ENCODE measurements around the gene CWC27. TPM values are rescaled to one million over a fixed set of nuclear protein-coding genes. Genes with fewer than 3 reads are reported as not detected.

The CWC27 gene
- polyA plus RNA-seq, 2 of the 4 experiments (the other 2 are of a cell fraction): 24.1 to 48.5 TPM

DNA sequence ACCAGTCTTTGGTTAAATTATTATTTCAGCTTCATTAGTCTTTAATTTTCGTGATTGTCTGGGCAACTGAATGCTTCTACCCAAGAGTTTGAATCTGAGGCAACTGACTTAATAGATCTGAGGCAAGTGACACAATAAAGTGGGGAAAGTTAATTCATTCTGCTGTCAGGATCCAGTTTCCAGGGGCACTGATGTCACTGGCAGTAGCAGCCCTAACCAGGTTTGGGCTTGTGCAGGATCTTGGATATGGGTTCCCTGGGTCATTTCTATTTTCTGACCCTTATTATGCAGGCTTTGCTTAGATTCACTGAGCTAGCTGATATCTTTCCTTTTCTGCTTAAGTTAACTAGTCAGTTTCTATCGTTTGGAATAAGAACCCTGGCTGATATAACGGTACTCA lies 9.8 kb upstream of the CWC27 start:
- POLR2A ChIA-PET: no interaction called here
- no peak for FAIRE-seq
- Histone ChIP-seq H3K4me2 (no peak overlapping the region), H3K27ac (no peak overlapping the region), H3K9me3 (no peaks in the 10 kb centered on the region), H3K4me3 (no peak overlapping the region), H3K4me1 (no peaks in the 10 kb centered on the region)
- no peak for ATAC-seq
- 81% methylated on average over 3 of the region's 3 CpGs for WGBS (ENCODE audit: missing lambda C conversion rate)
- TF ChIP-seq POLR2AphosphoS2 (conservative IDR thresholded peaks at IDR 0.05; ENCODE audit: low read length) (no peak), ZNF302 (CRISPR knock-in tag; IDR thresholded peaks at IDR 0.05) (no peak), EP300 (IDR thresholded peaks at IDR 0.05) (no peak), ZSCAN20 (CRISPR knock-in tag; IDR thresholded peaks at IDR 0.05) (no peak), REST (IDR thresholded peaks at IDR 0.05) (no peak), HEYL (CRISPR knock-in tag; IDR thresholded peaks at IDR 0.05) (no peak), EHF (CRISPR knock-in tag; IDR thresholded peaks at IDR 0.05) (no peak), CBX8 (IDR thresholded peaks at IDR 0.05) (no peak), CHD4 (IDR thresholded peaks at IDR 0.05; ENCODE audit: borderline replicate concordance) (no peak), EHMT2 (IDR thresholded peaks at IDR 0.05; ENCODE audit: low read depth) (no peak), KDM1A (IDR thresholded peaks at IDR 0.05; ENCODE audit: low read depth) (no peak), ESRRA (IDR thresholded peaks at IDR 0.05; ENCODE audit: borderline replicate concordance, low read length) (no peak)
- CTCF ChIA-PET: interaction anchor here (1.3 kb wide), 1 partner anchor 12 kb away, joined by 3 read pairs; no protein-coding TSS in a partner anchor
- no peak for DNase-seq (ENCODE audit: low read depth in 1 of 2, low spot score in 1 of 2)

DNA sequence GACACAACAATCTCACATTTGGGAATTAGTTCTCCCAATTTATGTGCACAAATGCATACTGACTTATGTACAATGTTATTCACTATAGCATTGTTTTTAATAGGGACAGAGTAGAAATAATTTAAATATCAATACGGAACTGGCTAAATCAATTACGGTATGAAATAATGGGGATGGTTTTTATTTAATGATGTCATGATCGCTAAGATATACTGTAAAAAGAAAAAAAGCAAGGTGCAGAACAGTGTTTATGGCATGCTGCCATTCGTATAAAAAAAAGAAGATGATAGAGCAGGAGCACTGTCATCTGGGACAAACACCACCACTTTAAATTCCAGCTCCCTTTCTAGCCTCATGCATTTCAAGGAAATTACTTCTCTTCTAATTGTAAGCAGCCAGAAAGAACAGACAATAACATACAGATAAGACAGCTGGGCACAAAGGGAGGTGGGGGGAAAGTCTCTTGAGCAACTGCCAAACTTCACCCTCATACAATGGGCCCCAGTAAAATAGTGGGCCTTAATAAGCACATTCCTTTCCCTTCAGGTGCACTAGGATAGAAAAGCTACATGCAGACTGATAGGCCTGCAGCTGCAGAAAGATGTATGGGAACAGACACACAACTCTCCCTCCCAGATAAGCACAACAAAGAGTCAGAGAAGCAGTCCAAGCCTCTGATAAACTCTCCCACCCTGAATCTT lies 8.6 kb upstream of the CWC27 start:
- FAIRE-seq (no peak), ATAC-seq (no peak), DNase-seq (ENCODE audit: low read depth in 1 of 2, low spot score in 1 of 2) (no peak)
- Histone ChIP-seq H3K4me2 (no peak overlapping the region), H3K4me3 (no peak overlapping the region), H3K4me1 (no peaks in the 10 kb centered on the region), H3K27ac (no peak overlapping the region), H3K9me3 (no peaks in the 10 kb centered on the region)
- ChIA-PET POLR2A (no interaction called here), CTCF (no interaction called here)
- TF ChIP-seq HOXA7 (CRISPR knock-in tag; IDR thresholded peaks at IDR 0.05): no peak
- TF ChIP-seq EHMT2 (IDR thresholded peaks at IDR 0.05; ENCODE audit: low read depth): no peak
- no peak for TF ChIP-seq NR3C1 (IDR thresholded peaks at IDR 0.05)
- TF ChIP-seq NPAS2 (CRISPR knock-in tag; IDR thresholded peaks at IDR 0.05; ENCODE audit: borderline replicate concordance): no peak
- TF ChIP-seq POLR2AphosphoS2 (conservative IDR thresholded peaks at IDR 0.05; ENCODE audit: low read length): no peak
- no peak for TF ChIP-seq PBX3 (IDR thresholded peaks at IDR 0.05)
- no peak for TF ChIP-seq HOXB13 (CRISPR knock-in tag; IDR thresholded peaks at IDR 0.05; ENCODE audit: low read depth)
- no peak for TF ChIP-seq GATA3 (IDR thresholded peaks at IDR 0.05; ENCODE audit: borderline replicate concordance)
- no peak for TF ChIP-seq CEBPB (IDR thresholded peaks at IDR 0.05)
- no peak for TF ChIP-seq HMGXB4 (CRISPR knock-in tag; IDR thresholded peaks at IDR 0.05; ENCODE audit: borderline replicate concordance)
- TF ChIP-seq MAZ (IDR thresholded peaks at IDR 0.05; ENCODE audit: borderline replicate concordance, low read depth, low read length): no peak
- no peak for TF ChIP-seq SMC3 (IDR thresholded peaks at IDR 0.05)
- TF ChIP-seq, protein P1, sequence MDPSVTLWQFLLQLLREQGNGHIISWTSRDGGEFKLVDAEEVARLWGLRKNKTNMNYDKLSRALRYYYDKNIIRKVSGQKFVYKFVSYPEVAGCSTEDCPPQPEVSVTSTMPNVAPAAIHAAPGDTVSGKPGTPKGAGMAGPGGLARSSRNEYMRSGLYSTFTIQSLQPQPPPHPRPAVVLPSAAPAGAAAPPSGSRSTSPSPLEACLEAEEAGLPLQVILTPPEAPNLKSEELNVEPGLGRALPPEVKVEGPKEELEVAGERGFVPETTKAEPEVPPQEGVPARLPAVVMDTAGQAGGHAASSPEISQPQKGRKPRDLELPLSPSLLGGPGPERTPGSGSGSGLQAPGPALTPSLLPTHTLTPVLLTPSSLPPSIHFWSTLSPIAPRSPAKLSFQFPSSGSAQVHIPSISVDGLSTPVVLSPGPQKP (IDR thresholded peaks at IDR 0.05; ENCODE audit: low read depth, low read length): no peak
- TF ChIP-seq PHF8 (IDR thresholded peaks at IDR 0.05; ENCODE audit: borderline replicate concordance, low read depth): no peak
- 87% methylated on average over 4 of the region's 4 CpGs for WGBS (ENCODE audit: missing lambda C conversion rate)
